ENCODE data around the gene PINLYP. TPM values are rescaled to one million over a fixed set of nuclear protein-coding genes. Genes with fewer than 3 reads are reported as not detected.

The PINLYP gene
- total and polyA plus RNA-seq, 2 of the 13 experiments (the other 11 are each of a cell fraction or from before 2014, with no cell fraction given) = 0.21 to 0.24 TPM

GRCh38 chr19:43619262-43620060 is 43.9 kb downstream of the PINLYP start, which contains the start of gene ZNF428 (continued):
- TF ChIP-seq MLXIP (CRISPR knock-in tag; IDR thresholded peaks at IDR 0.05; ENCODE audit: borderline replicate concordance) (no peak), REXO4 (CRISPR knock-in tag; IDR thresholded peaks at IDR 0.05; ENCODE audit: borderline replicate concordance) (peak; percentile 35; the same call in 1 of the 2 replicates), ZNF646 (CRISPR knock-in tag; IDR thresholded peaks at IDR 0.05) (no peak), TSC22D2 (CRISPR knock-in tag; IDR thresholded peaks at IDR 0.05; ENCODE audit: borderline replicate concordance) (0 out of 2 replicates have a peak, but pooled peaks have one; percentile 23), KIAA2018 (CRISPR knock-in tag; IDR thresholded peaks at IDR 0.05; ENCODE audit: borderline replicate concordance) (no peak)

Data from HepG2 (cell line).